ENCODE results near the gene SBK1. TPM values are rescaled to one million over a fixed set of nuclear protein-coding genes. Genes with fewer than 3 reads are reported as not detected.

Gene SBK1
- total and polyA plus RNA-seq, 10 of the 15 experiments (the other 5 are each of a cell fraction or from before 2014, with no cell fraction given) = 0.04 to 0.26 (median 0.06) TPM; not detected in 4

- TF ChIP-seq EED (IDR thresholded peaks at IDR 0.05; ENCODE audit: low read depth) (no peak), ZNF687 (IDR thresholded peaks at IDR 0.05) (no peak), USF2 (IDR thresholded peaks at IDR 0.05; ENCODE audit: borderline replicate concordance, low read depth, low read length) (no peak), ZNF24 (IDR thresholded peaks at IDR 0.05) (no peak), NFIC (IDR thresholded peaks at IDR 0.05; ENCODE audit: low read depth, low read length) (no peak), E2F4 (IDR thresholded peaks at IDR 0.05; ENCODE audit: low read depth, low read length) (no peak), SPI1 (IDR thresholded peaks at IDR 0.05; ENCODE audit: borderline replicate concordance, insufficient read depth, low read depth, low read length) (no peak), NR2C2 (IDR thresholded peaks at IDR 0.05; ENCODE audit: borderline replicate concordance, control insufficient read depth, insufficient read length, low read depth) (no peak), CEBPB (IDR thresholded peaks at IDR 0.05; ENCODE audit: borderline replicate concordance in 1 of 2, low read depth in 2 of 2, low read length in 2 of 2) (no peak)
- H3K79me2 ChIP-seq (ENCODE audit: control insufficient read depth, insufficient read depth, low read length) = no peaks in the 10 kb centered on the region
- RAD21 ChIA-PET (ENCODE audit: unreplicated experiment) = no interaction called here
- H3K4me1 ChIP-seq (ENCODE audit: control insufficient read depth, insufficient read depth, low read length) = no peaks in the 10 kb centered on the region
- no peaks in the 10 kb centered on the region for H3K36me3 ChIP-seq (ENCODE audit: control insufficient read depth in 2 of 2, insufficient read depth in 2 of 2, low read length in 1 of 2)
- no peak for FAIRE-seq
- H3K9me3 ChIP-seq (replicated peaks; ENCODE audit: control insufficient read depth, insufficient read depth, low read length) = no peaks in the 10 kb centered on the region
- no peaks in the 10 kb centered on the region for H4K20me1 ChIP-seq (ENCODE audit: control insufficient read depth, insufficient read depth)
- H3K4me3 ChIP-seq = no peak overlapping the region
- H2AFZ ChIP-seq (ENCODE audit: control insufficient read depth, low read depth, low read length) = no peak overlapping the region
- no peak for DNase-seq (ENCODE audit: low read depth, low spot score)
- BruUV-seq (replicated peaks) = no TSS peak
- CTCF ChIA-PET = interaction anchor here (1.0 kb wide), 1 partner anchor 31 kb away, joined by 4 read pairs; no protein-coding TSS in a partner anchor
- intact Hi-C loops (cut with micrococcal nuclease; ENCODE audit: unreplicated experiment) (no loop called here), in situ Hi-C loops (cut with MboI) (no loop called here)
- H3K4me2 ChIP-seq (ENCODE audit: control insufficient read depth, insufficient read depth) = no peak overlapping the region
- no peak overlapping the region for H3K27ac ChIP-seq (ENCODE audit: control insufficient read depth, insufficient read depth)
- SMC1A ChIA-PET (ENCODE audit: uncharacterized antibody, unreplicated experiment) = no interaction called here
- no peaks in the 10 kb centered on the region for H3K27me3 ChIP-seq (replicated peaks in 1 of 2; ENCODE audit: control insufficient read depth in 2 of 2, insufficient read depth in 2 of 2, low read length in 1 of 2)
- ATAC-seq = peak; percentile 47
- POLR2A ChIA-PET = no interaction called here
- WGBS (ENCODE audit: insufficient coverage, insufficient replicate concordance, low lambda C conversion rate, missing lambda C conversion rate) = 58% methylated on average over 9 of the region's 9 CpGs
- H3K9ac ChIP-seq (ENCODE audit: control insufficient read depth, insufficient read depth, low read length) = no peak overlapping the region
Measured at GRCh38 chr16:28285649-28286048, 6.7 kb upstream of the SBK1 start.

All from GM12878 (cell line).